Measurements from ENCODE around the gene IGSF22. TPM values are rescaled to one million over a fixed set of nuclear protein-coding genes. Genes with fewer than 3 reads are reported as not detected.
A peak's percentile ranks its signal among the peaks of the same experiment; 100 is the strongest.

Gene IGSF22
- total RNA-seq, 1 donor from 2014 or later = under 0.01 TPM

GRCh38 chr11:18710545-18710944 is 15.4 kb downstream of the IGSF22 start:
- H3K4me3 ChIP-seq (ENCODE audit: low read depth, low read length) = no peak overlapping the region
- H3K36me3 ChIP-seq (ENCODE audit: control insufficient read depth, insufficient read depth, low read length) = no peaks in the 10 kb centered on the region
- no peak for DNase-seq (ENCODE audit: low read depth)
- peaks cover 2% of the 10 kb centered on the region for H3K27me3 ChIP-seq (ENCODE audit: control insufficient read depth, insufficient read depth, low read length)
- FAIRE-seq = peak; percentile 43
- TF ChIP-seq CTCF (IDR thresholded peaks at IDR 0.05; ENCODE audit: insufficient read depth, low read length, severe bottlenecking) = no peak

GRCh38 chr11:18709414-18709813 is 16.6 kb downstream of the IGSF22 start:
- peaks cover 2% of the 10 kb centered on the region for H3K27me3 ChIP-seq (ENCODE audit: control insufficient read depth, insufficient read depth, low read length)
- H3K4me3 ChIP-seq (ENCODE audit: low read depth, low read length) = no peak overlapping the region
- DNase-seq (ENCODE audit: low read depth) = no peak
- no peak for FAIRE-seq
- H3K36me3 ChIP-seq (ENCODE audit: control insufficient read depth, insufficient read depth, low read length) = no peaks in the 10 kb centered on the region
- no peak for TF ChIP-seq CTCF (IDR thresholded peaks at IDR 0.05; ENCODE audit: insufficient read depth, low read length, severe bottlenecking)

DNA sequence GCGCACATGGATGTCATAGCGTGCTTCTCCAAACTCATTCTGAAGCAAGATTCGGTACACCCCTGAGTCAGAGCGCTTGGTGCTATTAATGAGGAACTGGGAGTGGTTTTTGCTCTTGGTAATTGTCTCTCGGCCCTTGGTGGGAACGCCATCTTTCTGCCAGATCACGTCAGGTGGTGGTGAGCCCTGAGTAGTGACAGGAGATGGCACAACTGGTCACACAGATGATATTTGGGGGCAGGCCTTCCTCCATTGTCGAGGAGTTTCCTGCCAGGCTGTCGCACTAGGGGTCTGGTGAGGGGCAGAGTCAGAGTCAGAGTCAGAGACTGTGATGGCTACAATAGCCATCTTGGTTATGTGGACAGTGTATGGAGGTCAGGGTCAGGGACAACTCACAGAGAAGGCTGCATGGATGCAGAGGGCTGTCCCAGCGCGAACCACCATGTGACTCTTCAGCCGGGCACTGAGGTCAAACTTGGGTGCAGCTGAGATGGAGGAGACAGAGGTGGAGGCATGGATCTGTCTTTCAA is 18.1 kb downstream of the IGSF22 start:
- no peak for FAIRE-seq
- Histone ChIP-seq H3K36me3 (ENCODE audit: control insufficient read depth, insufficient read depth, low read length) (no peaks in the 10 kb centered on the region), H3K4me3 (ENCODE audit: low read depth, low read length) (no peak overlapping the region), H3K27me3 (ENCODE audit: control insufficient read depth, insufficient read depth, low read length) (peaks cover 2% of the 10 kb centered on the region)
- TF ChIP-seq CTCF (IDR thresholded peaks at IDR 0.05; ENCODE audit: insufficient read depth, low read length, severe bottlenecking) = no peak
- DNase-seq (ENCODE audit: low read depth) = no peak

GRCh38 chr11:18706330-18707243 is 19.4 kb downstream of the IGSF22 start:
- FAIRE-seq = peak; percentile 7
- no peak for TF ChIP-seq CTCF (IDR thresholded peaks at IDR 0.05; ENCODE audit: insufficient read depth, low read length, severe bottlenecking)
- peak; percentile 57 for DNase-seq (ENCODE audit: low read depth)
- H3K4me3 ChIP-seq (ENCODE audit: low read depth, low read length) = peak overlapping the region; percentile 52
- H3K27me3 ChIP-seq (ENCODE audit: control insufficient read depth, insufficient read depth, low read length) = peaks cover 2% of the 10 kb centered on the region
- H3K36me3 ChIP-seq (ENCODE audit: control insufficient read depth, insufficient read depth, low read length) = no peaks in the 10 kb centered on the region

DNA sequence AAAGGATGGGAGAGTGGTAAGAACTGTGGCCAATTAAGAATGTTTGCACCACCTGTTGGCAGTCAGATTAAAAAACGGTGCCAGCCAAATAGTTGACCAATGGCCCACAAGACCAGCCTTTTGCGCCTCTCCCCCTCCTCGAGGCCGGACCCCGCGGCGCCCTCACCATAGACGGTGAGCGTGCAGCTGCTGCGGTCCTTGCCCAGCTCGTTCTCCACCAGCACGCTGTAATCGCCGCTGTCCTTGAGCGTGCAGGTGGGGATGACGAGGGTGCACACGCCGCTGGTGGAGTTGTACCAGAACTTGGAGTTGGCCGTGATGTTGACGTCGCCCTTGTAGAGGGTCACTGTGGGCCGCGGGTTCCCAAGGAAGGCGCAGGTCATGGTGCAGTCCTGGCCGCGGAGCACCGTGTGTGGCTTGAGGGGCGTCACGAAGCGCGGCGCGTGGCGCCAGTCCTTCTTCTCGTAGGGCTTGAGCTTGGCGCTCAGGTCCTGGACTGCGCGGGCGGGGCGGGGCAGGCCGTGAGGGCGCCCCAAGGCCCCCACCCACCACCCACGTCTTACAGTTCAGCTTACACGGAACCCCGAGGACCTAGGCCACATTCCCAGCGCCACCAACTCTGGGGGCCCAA is 20.2 kb downstream of the IGSF22 start:
- Histone ChIP-seq H3K4me3 (ENCODE audit: low read depth, low read length) (peak overlapping the region; percentile 52), H3K36me3 (ENCODE audit: control insufficient read depth, insufficient read depth, low read length) (no peaks in the 10 kb centered on the region), H3K27me3 (ENCODE audit: control insufficient read depth, insufficient read depth, low read length) (peaks cover 2% of the 10 kb centered on the region)
- TF ChIP-seq CTCF (IDR thresholded peaks at IDR 0.05; ENCODE audit: insufficient read depth, low read length, severe bottlenecking) = no peak
- FAIRE-seq = no peak
- DNase-seq (ENCODE audit: low read depth) = no peak

Data from bronchial epithelial cell (primary cell).